Central memory CD8-positive, alpha-beta T cell (primary cell): ENCODE data around the gene COL4A2.

ENCODE experiments used
- ATAC-seq: fragments of 150-1000 bp; cut with Tn5 transposase; replicated peaks from 2 replicates; pipeline ENCODE4 v1.10.0; 2022; ENCODE audit warnings: mild to moderate bottlenecking, moderate FRiP score, moderate number of reproducible peaks; ENCODE audit not compliant: poor library complexity, severe bottlenecking; ENCODE audit errors: extremely low read depth
- DNase-seq, 2 donors: peaks; one replicate each; pipeline ENCODE4 v3.0.0; 2021; ENCODE audit warnings: low spot score in 2 of 2
- H3K27ac Mint-ChIP-seq: one replicate; pipeline ENCODE4 v1.8.0; 2022; ENCODE audit warnings: low read depth, mild to moderate bottlenecking, moderate library complexity, mixed read lengths
- H3K27me3 Mint-ChIP-seq: one replicate; pipeline ENCODE4 v1.8.0; 2022; ENCODE audit warnings: mixed read lengths
- H3K36me3 Mint-ChIP-seq: one replicate; pipeline ENCODE4 v1.8.0; 2022; ENCODE audit warnings: mild to moderate bottlenecking, moderate library complexity, mixed read lengths; ENCODE audit not compliant: insufficient read depth
- H3K4me1 Mint-ChIP-seq: one replicate; pipeline ENCODE4 v1.8.0; 2022; ENCODE audit warnings: mixed read lengths
- H3K4me3 Mint-ChIP-seq: one replicate; pipeline ENCODE4 v1.8.0; 2022; ENCODE audit warnings: mild to moderate bottlenecking, moderate library complexity, mixed read lengths
- H3K9me3 Mint-ChIP-seq: one replicate; pipeline ENCODE4 v1.8.0; 2022; ENCODE audit warnings: mixed read lengths

COL4A2 gene

DNA sequence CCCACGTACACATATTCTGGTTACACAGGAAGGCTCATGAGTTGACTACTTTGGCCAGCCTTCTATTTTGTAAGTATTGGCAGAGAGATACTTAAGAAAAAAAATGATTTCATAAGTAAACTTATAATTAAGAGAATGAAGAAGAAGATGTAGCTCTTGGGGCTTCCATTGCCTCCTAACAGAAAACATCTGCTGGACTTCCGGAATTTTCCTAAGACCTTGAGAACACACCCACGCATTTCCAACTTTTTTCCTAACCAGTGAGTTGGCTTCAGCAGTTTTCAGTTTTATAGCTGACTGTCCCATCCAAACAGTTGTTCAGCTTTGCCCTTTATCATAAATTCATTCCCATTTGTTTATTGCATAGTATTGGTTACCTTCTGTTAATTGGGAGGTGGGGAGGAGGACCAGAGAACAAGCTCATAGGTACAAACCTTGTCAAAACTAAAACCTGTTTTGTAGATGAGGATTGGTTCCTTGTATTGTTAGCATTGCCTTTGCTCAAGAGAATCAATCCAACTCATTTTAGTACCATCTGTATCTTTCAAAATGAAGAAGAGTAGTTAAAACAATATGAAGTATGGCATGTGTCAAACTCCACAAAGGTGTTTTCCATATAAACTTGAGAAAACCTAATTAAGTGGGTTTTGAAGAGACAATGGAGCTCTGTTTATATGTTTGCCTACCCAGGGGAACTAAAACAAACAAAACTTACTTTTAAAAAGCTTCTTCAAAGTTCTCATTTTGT, 93.9 kb downstream of the COL4A2 start:
- Mint-ChIP-seq H3K36me3 (no peaks in the 10 kb centered on the region), H3K27me3 (peaks cover 95% of the 10 kb centered on the region)
- no peak for ATAC-seq

DNA sequence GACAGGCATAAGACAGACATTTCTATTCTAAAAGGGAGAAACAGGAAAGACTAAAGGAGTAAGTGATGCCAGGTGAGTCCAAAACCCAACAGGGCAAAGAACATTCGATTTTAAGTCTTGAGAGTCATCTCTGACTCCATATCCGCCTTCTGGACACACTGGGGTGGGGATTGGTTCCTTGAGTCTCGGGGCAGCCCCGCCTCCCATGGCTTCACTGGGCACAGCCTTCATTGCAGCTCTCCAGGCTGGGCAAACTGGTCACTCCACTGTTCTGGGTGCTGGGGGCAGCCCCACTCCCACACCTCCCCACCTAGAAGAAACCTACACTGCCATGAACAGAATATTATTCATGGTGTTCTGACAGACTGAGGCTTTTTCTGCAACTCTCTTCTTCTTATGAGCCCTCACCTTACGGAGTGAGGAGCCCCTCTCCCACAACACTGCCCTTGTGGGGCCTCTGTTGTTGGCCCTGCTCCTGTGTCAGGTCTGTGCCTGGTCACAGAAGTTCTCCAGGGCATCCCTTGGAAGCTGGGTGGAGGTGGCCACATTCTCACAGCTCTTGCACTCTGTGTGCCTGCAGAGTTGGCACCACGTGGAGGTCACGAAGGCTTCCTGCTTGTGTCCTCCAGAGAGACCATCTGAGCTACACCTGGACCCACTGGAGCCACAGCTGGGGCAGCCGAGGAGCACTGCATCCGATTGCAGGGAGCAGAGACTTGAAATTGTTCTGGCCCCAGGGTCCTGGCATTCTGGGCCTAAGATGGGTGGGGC, 95.4 kb downstream of the COL4A2 start:
- DNase-seq = no peak
- Mint-ChIP-seq H3K4me1 (peaks cover 2% of the 10 kb centered on the region), H3K9me3 (no peaks in the 10 kb centered on the region), H3K27me3 (peaks cover 98% of the 10 kb centered on the region), H3K27ac (no peak overlapping the region), H3K4me3 (no peak overlapping the region), H3K36me3 (no peaks in the 10 kb centered on the region)
- no peak for ATAC-seq

More for the DNA sequence above, 93.9 kb downstream of the COL4A2 start:
- H3K4me3 Mint-ChIP-seq = no peak overlapping the region
- no peak for DNase-seq
- no peaks in the 10 kb centered on the region for H3K9me3 Mint-ChIP-seq
- no peaks in the 10 kb centered on the region for H3K4me1 Mint-ChIP-seq
- H3K27ac Mint-ChIP-seq = no peak overlapping the region

DNA sequence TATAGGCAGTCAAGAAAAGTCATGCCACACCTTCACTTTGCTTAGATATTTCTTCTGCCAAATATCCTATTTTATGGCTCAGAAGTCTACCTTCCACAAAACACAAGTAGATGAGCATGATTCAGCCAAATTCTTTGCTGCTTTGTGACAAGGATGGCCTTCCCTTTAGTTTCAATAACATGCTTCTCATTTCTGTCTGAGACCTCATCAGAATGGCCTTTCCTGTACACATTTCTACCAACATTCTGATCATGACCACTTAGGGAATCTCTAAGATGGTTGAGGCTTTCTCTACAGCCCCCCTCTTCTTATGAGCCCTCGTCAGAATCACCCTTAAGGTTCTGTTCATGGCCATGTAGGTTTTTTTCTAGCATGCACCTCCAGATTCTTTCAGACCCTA, 96.2 kb downstream of the COL4A2 start:
- Mint-ChIP-seq H3K4me3 (no peak overlapping the region), H3K4me1 (peaks cover 5% of the 10 kb centered on the region), H3K36me3 (no peaks in the 10 kb centered on the region), H3K27ac (no peak overlapping the region), H3K27me3 (peaks cover 96% of the 10 kb centered on the region), H3K9me3 (no peaks in the 10 kb centered on the region)
- DNase-seq (no peak), ATAC-seq (no peak)

DNA sequence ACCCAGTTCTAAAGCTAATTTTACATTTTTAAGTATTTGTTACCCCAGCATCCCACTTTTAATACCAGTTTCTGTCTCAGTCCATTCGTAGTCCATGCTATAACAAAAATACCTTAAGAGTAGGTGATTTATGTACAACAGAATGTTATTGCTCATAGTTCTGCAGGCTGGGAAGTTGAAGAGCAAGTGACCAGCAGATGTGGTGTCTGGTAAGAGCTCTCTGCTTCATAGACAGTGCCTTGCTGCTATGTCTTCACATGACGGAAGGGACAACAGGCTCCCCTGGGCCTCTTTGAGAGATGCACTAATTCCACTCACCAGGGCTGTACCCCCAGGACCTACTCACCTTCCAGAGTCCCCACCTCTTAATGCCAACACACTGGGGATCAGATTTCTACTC, 96.6 kb downstream of the COL4A2 start:
- Mint-ChIP-seq H3K9me3 (no peaks in the 10 kb centered on the region), H3K36me3 (no peaks in the 10 kb centered on the region), H3K4me1 (peaks cover 5% of the 10 kb centered on the region), H3K4me3 (no peak overlapping the region), H3K27ac (no peak overlapping the region), H3K27me3 (peaks cover 92% of the 10 kb centered on the region)
- DNase-seq (no peak), ATAC-seq (no peak)

- Mint-ChIP-seq H3K9me3 (no peaks in the 10 kb centered on the region), H3K27me3 (peaks cover 86% of the 10 kb centered on the region), H3K27ac (no peak overlapping the region), H3K4me1 (peaks cover 5% of the 10 kb centered on the region), H3K4me3 (no peak overlapping the region), H3K36me3 (no peaks in the 10 kb centered on the region)
- DNase-seq (no peak), ATAC-seq (no peak)
These were observed 97.2 kb downstream of the COL4A2 start for GRCh38 chr13:110404321-110404720.

GRCh38 chr13:110405597-110406450, 98.7 kb downstream of the COL4A2 start:
- H3K9me3 Mint-ChIP-seq = no peaks in the 10 kb centered on the region
- no peak overlapping the region for H3K4me3 Mint-ChIP-seq
- no peak overlapping the region for H3K27ac Mint-ChIP-seq
- no peak for DNase-seq
- H3K36me3 Mint-ChIP-seq = no peaks in the 10 kb centered on the region
- H3K4me1 Mint-ChIP-seq = peaks cover 5% of the 10 kb centered on the region
- no peak for ATAC-seq
- peaks cover 81% of the 10 kb centered on the region for H3K27me3 Mint-ChIP-seq

GRCh38 chr13:110407021-110407420, 99.9 kb downstream of the COL4A2 start:
- DNase-seq (no peak), ATAC-seq (no peak)
- Mint-ChIP-seq H3K36me3 (no peaks in the 10 kb centered on the region), H3K4me3 (no peak overlapping the region), H3K27ac (no peak overlapping the region), H3K4me1 (peaks cover 5% of the 10 kb centered on the region), H3K27me3 (peaks cover 77% of the 10 kb centered on the region), H3K9me3 (no peaks in the 10 kb centered on the region)

GRCh38 chr13:110407531-110407930, 100.4 kb downstream of the COL4A2 start:
- Mint-ChIP-seq H3K27ac (no peak overlapping the region), H3K4me3 (no peak overlapping the region), H3K36me3 (no peaks in the 10 kb centered on the region), H3K9me3 (no peaks in the 10 kb centered on the region), H3K27me3 (peaks cover 77% of the 10 kb centered on the region), H3K4me1 (peaks cover 5% of the 10 kb centered on the region)
- ATAC-seq = no peak
- no peak for DNase-seq

GRCh38 chr13:110408286-110408685, 101.2 kb downstream of the COL4A2 start:
- Mint-ChIP-seq H3K4me1 (peaks cover 5% of the 10 kb centered on the region), H3K27me3 (peaks cover 77% of the 10 kb centered on the region), H3K27ac (no peak overlapping the region), H3K9me3 (no peaks in the 10 kb centered on the region), H3K36me3 (no peaks in the 10 kb centered on the region), H3K4me3 (no peak overlapping the region)
- ATAC-seq (no peak), DNase-seq (no peak)

DNA sequence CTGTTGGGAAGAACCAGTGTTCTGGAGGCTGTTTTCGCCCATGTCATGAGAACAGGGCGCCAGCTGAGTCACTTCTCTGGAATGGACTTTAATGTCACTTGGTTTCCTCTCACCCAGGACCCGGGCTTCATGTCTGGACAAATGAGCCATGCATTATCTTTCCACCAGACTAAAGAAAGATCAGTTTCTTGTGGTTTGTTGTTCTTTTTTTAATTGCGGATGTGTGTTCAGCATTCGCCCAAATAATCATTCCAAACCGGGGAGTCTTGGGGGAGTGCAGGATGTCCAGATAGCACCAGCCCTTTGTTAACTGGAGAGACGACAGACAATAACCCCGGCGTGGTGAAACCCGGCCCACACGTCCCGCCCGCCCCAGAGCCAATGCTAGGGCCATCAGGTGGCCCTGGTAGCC, 102.5 kb downstream of the COL4A2 start:
- H3K36me3 Mint-ChIP-seq = no peaks in the 10 kb centered on the region
- peaks cover 77% of the 10 kb centered on the region for H3K27me3 Mint-ChIP-seq
- peaks cover 5% of the 10 kb centered on the region for H3K4me1 Mint-ChIP-seq
- DNase-seq = no peak
- H3K9me3 Mint-ChIP-seq = no peaks in the 10 kb centered on the region
- no peak overlapping the region for H3K4me3 Mint-ChIP-seq
- H3K27ac Mint-ChIP-seq = no peak overlapping the region
- ATAC-seq = no peak

DNA sequence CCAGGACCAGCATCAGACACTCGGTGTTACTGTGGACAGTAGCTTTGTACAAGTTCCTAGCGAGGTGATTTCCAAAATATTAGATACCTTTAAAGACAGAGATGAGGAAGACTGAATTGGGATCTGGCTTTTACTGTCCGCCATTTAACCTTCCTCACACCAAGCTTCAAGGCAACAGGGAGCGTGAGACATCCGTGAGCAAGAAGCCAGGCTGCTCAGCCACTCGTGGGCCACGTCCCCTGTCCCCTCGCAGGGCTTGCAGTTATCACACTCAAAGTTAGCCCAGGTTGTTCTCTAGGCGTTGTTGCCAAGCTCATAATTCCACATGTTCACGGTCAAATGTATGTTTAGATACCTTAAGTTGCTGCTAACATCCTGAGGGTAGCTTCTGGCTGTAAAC, 102.9 kb downstream of the COL4A2 start:
- H3K27me3 Mint-ChIP-seq = peaks cover 74% of the 10 kb centered on the region

GRCh38 chr13:110410936-110411687, 104.0 kb downstream of the COL4A2 start:
- no peak overlapping the region for H3K4me3 Mint-ChIP-seq

More for the DNA sequence above, 102.9 kb downstream of the COL4A2 start:
- DNase-seq (no peak), ATAC-seq (no peak)
- Mint-ChIP-seq H3K4me3 (no peak overlapping the region), H3K36me3 (no peaks in the 10 kb centered on the region), H3K9me3 (no peaks in the 10 kb centered on the region), H3K4me1 (peaks cover 5% of the 10 kb centered on the region), H3K27ac (no peak overlapping the region)

More at GRCh38 chr13:110410936-110411687, 104.0 kb downstream of the COL4A2 start:
- ATAC-seq (no peak), DNase-seq (no peak)
- Mint-ChIP-seq H3K9me3 (no peaks in the 10 kb centered on the region), H3K27me3 (peaks cover 69% of the 10 kb centered on the region), H3K4me1 (peaks cover 5% of the 10 kb centered on the region), H3K36me3 (no peaks in the 10 kb centered on the region), H3K27ac (no peak overlapping the region)
